Smooth muscle cell of the brain vasculature (primary cell): ENCODE results near the gene ACTN1.

ENCODE experiments used
- DNase-seq: peaks from one replicate; pipeline ENCODE4 v3.0.0-alpha.2; 2012; ENCODE audit warnings: low read depth, low spot score

ACTN1 gene

GRCh38 chr14:68969278-68970033, 9.6 kb downstream of the ACTN1 start:
- DNase-seq: no peak

GRCh38 chr14:68968721-68969120, 10.4 kb downstream of the ACTN1 start:
- DNase-seq: no peak

GRCh38 chr14:68968051-68968450, 11.1 kb downstream of the ACTN1 start:
- DNase-seq: no peak

- no peak for DNase-seq
Observed at GRCh38 chr14:68967459-68967940, 11.6 kb downstream of the ACTN1 start.

GRCh38 chr14:68966872-68967301, 12.2 kb downstream of the ACTN1 start:
- no peak for DNase-seq

- no peak for DNase-seq
Observed at GRCh38 chr14:68965261-68965761, 13.8 kb downstream of the ACTN1 start.

GRCh38 chr14:68964300-68965093, 14.6 kb downstream of the ACTN1 start:
- no peak for DNase-seq

- DNase-seq: no peak
Observed at GRCh38 chr14:68962681-68963080, 16.4 kb downstream of the ACTN1 start.

- DNase-seq: no peak
Observed at GRCh38 chr14:68961781-68962584, 17.1 kb downstream of the ACTN1 start.

GRCh38 chr14:68961361-68961760, 17.7 kb downstream of the ACTN1 start:
- no peak for DNase-seq

GRCh38 chr14:68960123-68960522, 19.0 kb downstream of the ACTN1 start:
- DNase-seq: no peak

- no peak for DNase-seq
Observed at GRCh38 chr14:68959035-68959434, 20.1 kb downstream of the ACTN1 start.

GRCh38 chr14:68958553-68958952, 20.5 kb downstream of the ACTN1 start:
- DNase-seq: no peak

GRCh38 chr14:68957775-68958174, 21.3 kb downstream of the ACTN1 start:
- DNase-seq: no peak

GRCh38 chr14:68956724-68957123, 22.4 kb downstream of the ACTN1 start:
- no peak for DNase-seq

GRCh38 chr14:68955851-68956179, 23.3 kb downstream of the ACTN1 start:
- DNase-seq: no peak

GRCh38 chr14:68955164-68955850, 23.8 kb downstream of the ACTN1 start:
- no peak for DNase-seq

- DNase-seq: no peak
Observed at GRCh38 chr14:68953196-68953555, 25.9 kb downstream of the ACTN1 start.

GRCh38 chr14:68952531-68953195, 26.4 kb downstream of the ACTN1 start:
- no peak for DNase-seq

- no peak for DNase-seq
Observed at GRCh38 chr14:68951800-68952530, 27.1 kb downstream of the ACTN1 start.
